ENCODE measurements around the gene ZNF440.

The ZNF440 gene

GRCh38 chr19:11780431-11781020 is 33.5 kb upstream of the ZNF440 start:
- Histone ChIP-seq H3K27me3 (replicated peaks; ENCODE audit: control insufficient read depth, insufficient read depth, low read length) (no peaks in the 10 kb centered on the region), H3K36me3 (ENCODE audit: control insufficient read depth, insufficient read depth, low read length) (peaks cover 13% of the 10 kb centered on the region), H3K4me3 (replicated peaks; ENCODE audit: low read depth, low read length) (no peak overlapping the region)
- no peak for TF ChIP-seq CTCF (IDR thresholded peaks at IDR 0.05; ENCODE audit: insufficient read depth, low read length, poor library complexity, severe bottlenecking)
- DNase-seq (ENCODE audit: extremely low read depth, insufficient read length) = no peak

- peaks cover 13% of the 10 kb centered on the region for H3K36me3 ChIP-seq (ENCODE audit: control insufficient read depth, insufficient read depth, low read length)
- no peak for TF ChIP-seq CTCF (IDR thresholded peaks at IDR 0.05; ENCODE audit: insufficient read depth, low read length, poor library complexity, severe bottlenecking)
- DNase-seq (ENCODE audit: extremely low read depth, insufficient read length) = no peak
- H3K27me3 ChIP-seq (replicated peaks; ENCODE audit: control insufficient read depth, insufficient read depth, low read length) = no peaks in the 10 kb centered on the region
- no peak overlapping the region for H3K4me3 ChIP-seq (replicated peaks; ENCODE audit: low read depth, low read length)
Observed at GRCh38 chr19:11781295-11782057, 32.6 kb upstream of the ZNF440 start.

DNA sequence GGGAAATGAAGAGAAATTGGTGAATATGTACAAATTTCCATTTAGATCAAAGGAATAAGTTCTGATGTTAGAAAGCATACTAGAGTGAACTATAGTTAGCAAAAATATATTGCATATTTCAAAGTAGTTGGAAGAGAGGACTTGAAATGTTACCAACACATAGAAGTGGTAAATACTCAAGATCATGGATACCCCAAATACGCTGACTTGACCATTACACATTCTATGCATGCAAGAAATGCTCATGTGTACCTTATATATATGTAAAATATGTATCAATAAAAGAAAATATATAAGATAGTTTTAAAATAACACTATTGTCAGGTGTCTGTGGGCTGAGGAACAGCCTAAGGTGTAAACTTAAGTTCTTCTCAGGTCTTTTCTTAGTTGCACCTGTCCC is 30.3 kb upstream of the ZNF440 start:
- H3K36me3 ChIP-seq (ENCODE audit: control insufficient read depth, insufficient read depth, low read length) = peaks cover 13% of the 10 kb centered on the region
- no peak for TF ChIP-seq CTCF (IDR thresholded peaks at IDR 0.05; ENCODE audit: insufficient read depth, low read length, poor library complexity, severe bottlenecking)

GRCh38 chr19:11784356-11784755 is 29.7 kb upstream of the ZNF440 start:
- H3K27me3 ChIP-seq (replicated peaks; ENCODE audit: control insufficient read depth, insufficient read depth, low read length) = no peaks in the 10 kb centered on the region
- no peak for TF ChIP-seq CTCF (IDR thresholded peaks at IDR 0.05; ENCODE audit: insufficient read depth, low read length, poor library complexity, severe bottlenecking)
- DNase-seq (ENCODE audit: extremely low read depth, insufficient read length) = no peak
- H3K4me3 ChIP-seq (replicated peaks; ENCODE audit: low read depth, low read length) = no peak overlapping the region
- peaks cover 9% of the 10 kb centered on the region for H3K36me3 ChIP-seq (ENCODE audit: control insufficient read depth, insufficient read depth, low read length)

More for the DNA sequence above, 30.3 kb upstream of the ZNF440 start:
- DNase-seq (ENCODE audit: extremely low read depth, insufficient read length) = no peak
- no peak overlapping the region for H3K4me3 ChIP-seq (replicated peaks; ENCODE audit: low read depth, low read length)
- H3K27me3 ChIP-seq (replicated peaks; ENCODE audit: control insufficient read depth, insufficient read depth, low read length) = no peaks in the 10 kb centered on the region

GRCh38 chr19:11787536-11787935 is 26.5 kb upstream of the ZNF440 start:
- Histone ChIP-seq H3K36me3 (ENCODE audit: control insufficient read depth, insufficient read depth, low read length) (no peaks in the 10 kb centered on the region), H3K4me3 (replicated peaks; ENCODE audit: low read depth, low read length) (no peak overlapping the region), H3K27me3 (replicated peaks; ENCODE audit: control insufficient read depth, insufficient read depth, low read length) (no peaks in the 10 kb centered on the region)
- no peak for DNase-seq (ENCODE audit: extremely low read depth, insufficient read length)
- no peak for TF ChIP-seq CTCF (IDR thresholded peaks at IDR 0.05; ENCODE audit: insufficient read depth, low read length, poor library complexity, severe bottlenecking)

Measured in GM06990 (cell line).